Adipocyte (in vitro differentiated cells): ENCODE measurements around the gene TUBG2.

ENCODE experiments used
- DNase-seq: peaks from one replicate; pipeline ENCODE4 v3.0.0-alpha.2; 2015; ENCODE audit warnings: low read depth
- H3K27me3 ChIP-seq: replicated peaks from 2 replicates; pipeline ENCODE4 v1.7.0; 2013; ENCODE audit warnings: mild to moderate bottlenecking, low read length, moderate library complexity; ENCODE audit not compliant: control insufficient read depth, insufficient read depth
- H3K36me3 ChIP-seq: 2 replicates; pipeline ENCODE4 v1.7.0; 2013; ENCODE audit warnings: low read length, mild to moderate bottlenecking, moderate library complexity; ENCODE audit not compliant: control insufficient read depth, insufficient read depth, severe bottlenecking
- H3K4me1 ChIP-seq: 2 replicates; pipeline ENCODE4 v1.7.0; 2013; ENCODE audit warnings: mild to moderate bottlenecking, low read length, moderate library complexity; ENCODE audit not compliant: control insufficient read depth, insufficient read depth
- H3K4me3 ChIP-seq: 2 replicates; pipeline ENCODE4 v1.7.0; 2013; ENCODE audit warnings: mild to moderate bottlenecking, low read length, moderate library complexity
- H3K9ac ChIP-seq: 2 replicates; pipeline ENCODE4 v1.7.0; 2013; ENCODE audit warnings: mild to moderate bottlenecking, low read length, moderate library complexity
- H3K9me3 ChIP-seq: 2 replicates; pipeline ENCODE4 v1.7.0; 2013; ENCODE audit warnings: mild to moderate bottlenecking, low read length, moderate library complexity; ENCODE audit not compliant: control insufficient read depth

Gene TUBG2

DNA sequence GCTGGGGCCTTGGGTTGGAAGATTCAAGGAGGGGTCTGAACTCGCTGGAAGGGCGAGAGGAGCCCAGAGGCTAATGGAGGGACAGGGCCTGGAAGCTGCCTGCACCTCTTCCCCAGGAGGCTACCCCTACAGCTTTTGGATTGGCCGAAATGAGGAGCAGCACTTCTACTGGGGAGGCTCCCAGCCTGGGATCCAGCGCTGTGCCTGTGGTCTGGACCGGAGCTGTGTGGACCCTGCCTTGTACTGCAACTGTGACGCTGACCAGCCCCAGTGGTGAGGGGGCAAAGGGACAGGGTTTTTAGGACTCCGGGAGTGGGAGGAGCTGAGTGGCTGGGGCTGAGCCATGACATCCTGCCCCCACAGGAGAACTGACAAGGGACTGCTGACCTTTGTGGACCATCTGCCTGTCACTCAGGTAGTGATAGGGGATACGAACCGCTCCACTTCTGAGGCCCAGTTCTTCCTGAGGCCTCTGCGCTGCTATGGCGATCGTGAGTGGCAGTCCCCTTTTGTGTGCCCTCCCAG, 32.0 kb downstream of the TUBG2 start:
- Histone ChIP-seq H3K9me3 (no peaks in the 10 kb centered on the region), H3K27me3 (no peaks in the 10 kb centered on the region), H3K36me3 (peaks cover 31% of the 10 kb centered on the region), H3K9ac (no peak overlapping the region), H3K4me1 (no peaks in the 10 kb centered on the region), H3K4me3 (no peak overlapping the region)
- DNase-seq = no peak

DNA sequence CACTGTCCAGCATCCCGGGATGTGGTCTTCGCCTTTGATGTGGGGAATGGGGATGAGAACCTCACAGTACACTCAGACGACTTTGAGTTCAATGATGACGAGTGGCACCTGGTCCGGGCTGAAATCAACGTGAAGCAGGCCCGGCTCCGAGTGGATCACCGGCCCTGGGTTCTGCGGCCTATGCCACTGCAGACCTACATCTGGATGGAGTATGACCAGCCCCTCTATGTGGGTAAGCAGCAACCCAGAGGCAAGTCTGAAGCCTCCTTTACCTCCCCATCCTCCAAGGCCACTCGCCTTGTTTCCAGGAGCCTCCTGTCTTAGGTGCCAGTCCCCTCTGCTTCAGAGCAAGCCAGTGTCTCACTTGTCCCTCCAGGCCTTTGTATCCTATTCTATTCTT, 33.4 kb downstream of the TUBG2 start:
- no peak for DNase-seq
- Histone ChIP-seq H3K9ac (no peak overlapping the region), H3K4me3 (no peak overlapping the region), H3K4me1 (no peaks in the 10 kb centered on the region), H3K36me3 (peaks cover 31% of the 10 kb centered on the region), H3K9me3 (no peaks in the 10 kb centered on the region), H3K27me3 (no peaks in the 10 kb centered on the region)

DNA sequence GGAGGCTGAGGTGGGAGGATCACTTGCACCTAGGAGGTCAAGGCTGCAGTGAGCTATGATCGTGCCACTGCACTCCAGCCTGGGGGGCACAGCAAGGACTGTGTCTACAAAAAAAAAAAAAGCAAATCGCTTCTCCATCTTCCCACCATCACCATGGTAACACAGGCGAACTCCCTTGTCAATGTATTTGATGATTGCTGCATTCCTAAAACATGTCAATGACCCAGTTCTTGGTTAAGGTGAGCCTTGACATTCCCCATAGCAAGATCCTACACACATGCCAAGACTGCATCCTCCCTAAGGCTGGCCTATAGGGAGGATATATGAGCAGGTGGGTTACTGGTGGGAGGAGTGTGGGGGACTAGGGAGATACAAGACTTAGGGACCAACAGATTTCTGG, 35.4 kb downstream of the TUBG2 start:
- H3K36me3 ChIP-seq = peaks cover 32% of the 10 kb centered on the region
- no peaks in the 10 kb centered on the region for H3K27me3 ChIP-seq
- no peak for DNase-seq
- no peak overlapping the region for H3K9ac ChIP-seq
- no peak overlapping the region for H3K4me3 ChIP-seq
- no peaks in the 10 kb centered on the region for H3K9me3 ChIP-seq
- peaks cover 8% of the 10 kb centered on the region for H3K4me1 ChIP-seq

DNA sequence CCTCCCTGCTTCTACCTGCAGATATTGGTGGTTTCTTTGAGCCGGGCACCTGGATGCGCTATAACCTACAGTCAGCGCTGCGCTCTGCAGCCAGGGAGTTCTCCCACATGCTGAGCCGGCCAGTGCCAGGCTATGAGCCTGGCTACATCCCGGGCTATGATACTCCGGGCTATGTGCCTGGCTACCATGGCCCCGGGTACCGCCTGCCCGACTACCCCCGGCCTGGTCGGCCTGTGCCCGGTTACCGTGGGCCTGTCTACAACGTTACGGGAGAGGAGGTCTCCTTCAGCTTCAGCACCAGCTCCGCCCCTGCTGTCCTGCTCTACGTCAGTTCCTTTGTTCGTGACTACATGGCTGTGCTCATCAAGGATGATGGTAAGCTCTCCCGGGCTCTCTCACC, 36.4 kb downstream of the TUBG2 start:
- H3K9me3 ChIP-seq = no peaks in the 10 kb centered on the region
- H3K36me3 ChIP-seq = peaks cover 36% of the 10 kb centered on the region
- H3K27me3 ChIP-seq = no peaks in the 10 kb centered on the region
- DNase-seq = no peak
- peaks cover 8% of the 10 kb centered on the region for H3K4me1 ChIP-seq
- H3K4me3 ChIP-seq = no peak overlapping the region
- no peak overlapping the region for H3K9ac ChIP-seq

DNA sequence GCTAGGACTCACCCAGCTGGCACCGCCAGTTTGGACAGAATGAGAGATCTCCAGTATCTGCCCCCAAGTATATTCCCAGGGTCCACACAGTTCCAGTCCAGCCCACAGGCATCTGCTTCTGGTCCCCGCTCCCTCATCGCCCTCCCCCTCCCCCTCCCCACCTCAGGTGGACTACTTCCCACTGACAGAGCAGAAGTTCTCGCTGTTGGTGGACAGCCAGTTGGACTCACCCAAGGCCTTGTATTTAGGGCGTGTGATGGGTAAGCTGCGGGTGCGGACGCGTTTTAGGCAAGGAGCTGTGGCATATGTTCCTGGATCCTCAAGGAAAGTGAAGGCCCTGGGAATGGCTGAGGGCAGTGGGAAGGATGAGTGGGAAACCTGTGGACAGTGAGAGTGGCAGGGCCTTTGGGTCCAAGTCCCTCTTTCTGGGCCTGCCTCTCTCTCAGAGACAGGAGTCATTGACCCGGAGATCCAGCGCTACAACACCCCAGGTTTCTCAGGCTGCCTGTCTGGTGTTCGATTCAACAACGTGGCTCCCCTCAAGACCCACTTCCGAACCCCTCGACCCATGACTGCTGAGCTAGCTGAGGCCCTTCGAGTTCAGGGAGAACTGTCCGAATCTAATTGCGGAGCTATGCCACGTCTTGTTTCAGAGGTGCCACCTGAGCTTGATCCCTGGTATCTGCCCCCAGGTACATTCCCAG, 38.2 kb downstream of the TUBG2 start:
- no peak for DNase-seq
- peaks cover 52% of the 10 kb centered on the region for H3K36me3 ChIP-seq
- no peak overlapping the region for H3K9ac ChIP-seq
- H3K27me3 ChIP-seq = no peaks in the 10 kb centered on the region
- H3K9me3 ChIP-seq = no peaks in the 10 kb centered on the region
- H3K4me3 ChIP-seq = no peak overlapping the region
- H3K4me1 ChIP-seq = peaks cover 8% of the 10 kb centered on the region

DNA sequence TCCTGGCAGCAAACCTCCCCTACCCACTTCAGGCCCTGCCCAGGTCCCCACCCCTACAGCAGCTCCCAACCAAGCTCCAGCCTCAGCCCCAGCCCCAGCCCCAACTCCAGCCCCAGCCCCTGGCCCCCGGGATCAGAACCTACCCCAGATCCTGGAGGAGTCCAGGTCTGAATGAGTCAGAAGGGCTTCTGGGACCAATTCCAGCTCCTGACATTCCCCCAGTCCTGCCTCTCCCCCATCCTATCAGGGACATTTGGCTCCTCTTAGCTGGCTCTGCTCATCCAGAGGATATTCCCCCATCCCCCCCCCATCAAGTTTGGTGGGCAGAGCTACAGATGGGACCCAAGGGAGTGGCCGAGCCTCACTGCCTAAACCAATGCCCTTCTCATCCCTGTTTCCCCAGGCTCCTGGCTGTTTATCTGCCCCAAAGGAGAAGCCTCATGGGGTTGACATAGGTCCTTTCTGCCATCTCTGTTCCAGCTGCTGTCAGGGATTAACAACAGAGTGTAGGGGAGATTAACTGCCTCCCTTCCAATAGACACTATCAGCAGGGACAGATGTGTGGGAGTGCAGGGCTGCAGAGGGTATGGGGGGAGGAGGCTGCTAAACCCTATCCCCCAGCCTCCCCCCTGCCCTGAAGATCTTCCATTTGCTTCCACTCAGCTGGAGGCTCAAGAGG, 39.8 kb downstream of the TUBG2 start:
- Histone ChIP-seq H3K27me3 (no peaks in the 10 kb centered on the region), H3K4me3 (peak overlapping the region; percentile 21), H3K36me3 (peaks cover 62% of the 10 kb centered on the region), H3K9ac (peak overlapping the region; percentile 41), H3K9me3 (no peaks in the 10 kb centered on the region), H3K4me1 (peaks cover 8% of the 10 kb centered on the region)
- peak; percentile 67 for DNase-seq

DNA sequence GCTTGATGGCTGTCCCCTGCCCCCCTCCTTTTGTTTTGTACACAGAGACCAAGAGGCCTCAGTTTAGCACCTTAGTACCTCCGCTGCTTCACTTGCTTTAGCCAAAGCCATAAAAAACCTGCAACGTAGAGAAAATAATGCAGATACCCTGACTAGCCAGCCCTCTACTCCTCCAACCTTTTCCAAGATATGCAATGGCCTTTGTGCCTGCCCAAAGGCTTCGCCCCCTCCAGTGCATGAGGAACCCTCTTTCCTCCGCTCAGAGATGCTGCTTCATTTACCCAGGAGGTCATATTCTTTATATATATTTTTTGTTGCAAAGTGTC, 40.3 kb downstream of the TUBG2 start:
- H3K4me3 ChIP-seq = no peak overlapping the region
- H3K9me3 ChIP-seq = no peaks in the 10 kb centered on the region
- no peak for DNase-seq
- peaks cover 66% of the 10 kb centered on the region for H3K36me3 ChIP-seq
- H3K27me3 ChIP-seq = no peaks in the 10 kb centered on the region
- peak overlapping the region; percentile 41 for H3K9ac ChIP-seq
- peaks cover 8% of the 10 kb centered on the region for H3K4me1 ChIP-seq

DNA sequence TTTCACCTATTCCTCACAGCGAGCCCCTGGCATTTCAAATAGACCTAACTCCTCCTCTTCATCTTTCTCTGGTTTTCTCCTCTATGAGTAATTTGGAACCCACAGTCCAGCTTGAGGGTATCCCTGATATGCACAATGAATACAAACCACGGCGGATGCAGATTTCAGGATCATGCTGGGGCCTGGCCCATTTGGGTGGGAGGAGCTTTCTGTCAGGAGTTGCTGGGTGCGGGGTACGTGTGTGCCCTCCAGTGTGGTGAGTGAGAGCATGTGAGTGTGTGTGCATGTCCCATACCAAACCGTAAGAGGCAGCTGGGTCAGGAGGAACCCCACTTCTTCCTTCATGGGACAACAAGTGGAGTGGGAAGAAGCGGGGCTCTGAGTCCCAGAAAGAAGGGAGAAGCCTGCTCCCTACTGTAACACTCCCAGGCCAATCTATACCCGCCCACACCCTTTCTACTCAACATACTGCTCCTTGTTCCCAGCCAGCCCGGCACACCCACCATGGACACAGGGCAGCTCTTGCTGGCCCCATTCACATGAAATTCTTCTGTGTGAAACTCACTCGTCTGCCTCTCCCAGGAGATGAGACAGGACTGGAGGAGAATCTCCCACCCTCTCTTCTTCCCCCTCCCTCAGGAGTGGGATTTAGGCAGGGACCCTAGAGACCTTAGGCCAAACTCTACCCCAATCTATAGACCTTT, 41.7 kb downstream of the TUBG2 start:
- Histone ChIP-seq H3K4me3 (no peak overlapping the region), H3K27me3 (no peaks in the 10 kb centered on the region), H3K36me3 (peaks cover 66% of the 10 kb centered on the region), H3K9ac (no peak overlapping the region), H3K9me3 (no peaks in the 10 kb centered on the region), H3K4me1 (peaks cover 8% of the 10 kb centered on the region)
- DNase-seq = no peak

DNA sequence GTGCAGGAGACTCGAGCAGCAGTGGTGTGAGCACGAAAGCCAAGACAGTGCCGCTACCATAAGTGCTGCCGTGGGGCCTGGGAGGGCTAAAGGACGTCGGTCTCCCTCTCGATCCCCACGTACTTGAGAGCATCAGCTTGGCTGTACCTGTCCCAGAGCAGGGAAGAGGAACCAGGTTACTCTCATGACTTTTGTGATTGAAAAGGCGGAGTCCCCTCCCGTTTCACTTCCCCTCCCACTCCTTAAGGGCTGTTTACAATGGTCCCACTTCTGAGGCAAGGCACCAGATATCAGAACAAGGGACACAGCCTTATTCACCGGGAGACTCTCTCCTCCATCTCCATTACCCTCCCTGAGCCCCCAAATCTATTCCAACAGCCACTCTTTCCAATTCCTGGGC, 43.4 kb downstream of the TUBG2 start:
- Histone ChIP-seq H3K4me1 (peaks cover 8% of the 10 kb centered on the region), H3K9ac (no peak overlapping the region), H3K4me3 (no peak overlapping the region), H3K36me3 (peaks cover 74% of the 10 kb centered on the region), H3K9me3 (no peaks in the 10 kb centered on the region), H3K27me3 (no peaks in the 10 kb centered on the region)
- DNase-seq = no peak

DNA sequence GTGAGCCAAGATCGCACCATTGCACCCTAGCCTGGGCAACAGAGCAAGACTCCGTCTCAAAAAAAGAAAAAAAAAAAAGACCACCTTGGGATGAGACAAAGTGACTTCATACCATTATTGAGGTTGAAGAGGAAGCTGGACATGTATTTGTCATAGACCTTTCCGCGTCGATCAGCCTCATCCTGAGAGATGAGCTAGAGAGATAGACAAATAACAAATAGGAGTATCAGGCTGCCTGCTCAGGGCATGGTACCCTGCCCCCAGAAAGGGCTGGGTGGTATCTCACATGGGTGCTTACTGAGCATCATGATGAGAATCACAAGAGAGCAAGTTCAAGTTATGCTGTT, 45.4 kb downstream of the TUBG2 start:
- H3K36me3 ChIP-seq = peaks cover 91% of the 10 kb centered on the region
- no peak overlapping the region for H3K4me3 ChIP-seq
- no peaks in the 10 kb centered on the region for H3K27me3 ChIP-seq
- no peak for DNase-seq
- H3K9me3 ChIP-seq = no peaks in the 10 kb centered on the region
- H3K9ac ChIP-seq = no peak overlapping the region
- H3K4me1 ChIP-seq = peaks cover under 1% of the 10 kb centered on the region

DNA sequence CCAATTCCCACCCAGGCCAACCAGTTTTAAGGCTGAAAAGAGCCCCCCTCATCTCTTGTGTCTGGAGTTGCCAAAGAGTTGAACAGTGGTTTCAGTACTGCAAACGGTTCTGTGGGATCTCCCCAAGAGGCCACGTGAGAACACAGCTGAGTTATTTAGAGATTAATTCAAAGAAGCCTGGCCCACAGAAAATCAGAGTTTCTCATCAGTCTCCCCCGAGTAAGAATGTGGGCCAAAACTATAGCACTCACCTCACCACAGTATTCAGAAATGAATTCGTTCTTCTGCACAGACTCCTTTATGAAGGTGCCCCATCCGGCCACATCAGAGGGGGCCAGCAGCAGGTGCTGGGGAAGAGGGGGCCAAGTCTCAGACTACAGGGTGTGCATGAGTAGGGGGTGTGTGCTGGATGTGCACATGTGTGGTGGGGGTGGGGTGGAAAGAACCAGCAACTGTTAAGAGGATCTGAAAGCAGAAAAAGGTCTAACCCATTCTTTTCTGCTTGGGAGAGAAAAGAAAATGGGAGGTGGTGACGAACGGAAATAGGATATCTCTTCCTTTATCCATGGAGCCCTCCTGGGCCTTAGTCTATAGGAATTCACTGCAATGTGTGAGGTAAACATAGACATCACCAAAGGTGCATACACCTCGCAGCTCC, 45.9 kb downstream of the TUBG2 start:
- DNase-seq = no peak
- Histone ChIP-seq H3K9me3 (no peaks in the 10 kb centered on the region), H3K9ac (no peak overlapping the region), H3K4me1 (no peaks in the 10 kb centered on the region), H3K27me3 (no peaks in the 10 kb centered on the region), H3K4me3 (no peak overlapping the region), H3K36me3 (peaks cover 96% of the 10 kb centered on the region)
